Stimulated activated CD8-positive, alpha-beta memory T cell treated with anti-CD3 and anti-CD28 coated beads, Interleukin-4, amount 100 ng/mL, for 1 hour (primary cell): ENCODE measurements around the gene PPARA.

ENCODE experiments used
- DNase-seq, 2 donors: peaks; one replicate each; pipeline ENCODE4 v3.0.0-alpha.2; 2020; ENCODE audit warnings: low read depth in 2 of 2, low spot score in 1 of 2

The PPARA gene

GRCh38 chr22:46142548-46143490 is 7.5 kb upstream of the PPARA start:
- no peak for DNase-seq

GRCh38 chr22:46143491-46144147 is 6.7 kb upstream of the PPARA start:
- DNase-seq, result no peak

GRCh38 chr22:46145361-46145851 is 4.9 kb upstream of the PPARA start:
- DNase-seq, result no peak

- DNase-seq, result no peak
Observed at GRCh38 chr22:46145896-46146295, 4.4 kb upstream of the PPARA start.

- DNase-seq, result no peak
Observed at GRCh38 chr22:46146329-46146728, 4.0 kb upstream of the PPARA start.

GRCh38 chr22:46147061-46147460 is 3.3 kb upstream of the PPARA start:
- DNase-seq, result no peak

GRCh38 chr22:46147471-46148267 is 2.7 kb upstream of the PPARA start:
- no peak for DNase-seq

GRCh38 chr22:46148336-46148735 is 2.0 kb upstream of the PPARA start:
- no peak for DNase-seq

- DNase-seq, result no peak
Observed at GRCh38 chr22:46148816-46149511, 1.4 kb upstream of the PPARA start.

GRCh38 chr22:46149512-46150033 is 753 bp upstream of the PPARA start:
- DNase-seq, result peak in 1 of 2 donors; percentile 4

- DNase-seq, result peak; percentile 11 to 22
Observed at GRCh38 chr22:46150655-46151477, 540 bp downstream of the PPARA start.

- no peak for DNase-seq
Observed at GRCh38 chr22:46153930-46154329, 3.6 kb downstream of the PPARA start.

- DNase-seq, result no peak
Observed at GRCh38 chr22:46156031-46156430, 5.7 kb downstream of the PPARA start.

GRCh38 chr22:46158283-46158682 is 8.0 kb downstream of the PPARA start:
- no peak for DNase-seq

- DNase-seq, result no peak
Observed at GRCh38 chr22:46159212-46159611, 8.9 kb downstream of the PPARA start.

GRCh38 chr22:46159777-46160176 is 9.5 kb downstream of the PPARA start:
- DNase-seq, result no peak

- DNase-seq, result no peak
Observed at GRCh38 chr22:46162285-46162684, 12.0 kb downstream of the PPARA start.

GRCh38 chr22:46162771-46163556 is 12.6 kb downstream of the PPARA start:
- DNase-seq, result no peak

GRCh38 chr22:46163557-46163888 is 13.2 kb downstream of the PPARA start:
- DNase-seq, result no peak
